ENCODE results near the gene NR1H4.

DNA sequence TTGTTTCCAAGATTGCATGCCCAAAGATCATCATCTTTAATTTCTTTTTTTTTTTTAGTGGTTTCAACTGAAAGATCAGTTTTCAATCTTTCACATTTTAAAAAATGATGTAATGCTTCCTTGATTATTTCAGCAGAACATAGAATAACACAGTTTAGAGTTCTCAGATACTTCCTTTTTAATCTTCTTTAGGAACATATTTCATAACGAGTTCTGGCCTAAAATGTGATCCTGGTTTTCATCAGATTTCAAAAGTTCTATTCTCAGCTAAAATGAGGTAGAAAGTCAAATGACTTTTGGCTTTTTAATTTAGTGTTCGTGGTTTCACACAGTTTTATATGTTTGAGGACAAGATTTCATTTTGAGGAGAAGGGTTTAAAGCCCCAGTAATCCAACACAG is 40.0 kb upstream of the NR1H4 start:
- no peak for TF ChIP-seq HNF4G (IDR thresholded peaks at IDR 0.05)
- TF ChIP-seq RAD21 (IDR thresholded peaks at IDR 0.05): no peak
- TF ChIP-seq, protein P1, sequence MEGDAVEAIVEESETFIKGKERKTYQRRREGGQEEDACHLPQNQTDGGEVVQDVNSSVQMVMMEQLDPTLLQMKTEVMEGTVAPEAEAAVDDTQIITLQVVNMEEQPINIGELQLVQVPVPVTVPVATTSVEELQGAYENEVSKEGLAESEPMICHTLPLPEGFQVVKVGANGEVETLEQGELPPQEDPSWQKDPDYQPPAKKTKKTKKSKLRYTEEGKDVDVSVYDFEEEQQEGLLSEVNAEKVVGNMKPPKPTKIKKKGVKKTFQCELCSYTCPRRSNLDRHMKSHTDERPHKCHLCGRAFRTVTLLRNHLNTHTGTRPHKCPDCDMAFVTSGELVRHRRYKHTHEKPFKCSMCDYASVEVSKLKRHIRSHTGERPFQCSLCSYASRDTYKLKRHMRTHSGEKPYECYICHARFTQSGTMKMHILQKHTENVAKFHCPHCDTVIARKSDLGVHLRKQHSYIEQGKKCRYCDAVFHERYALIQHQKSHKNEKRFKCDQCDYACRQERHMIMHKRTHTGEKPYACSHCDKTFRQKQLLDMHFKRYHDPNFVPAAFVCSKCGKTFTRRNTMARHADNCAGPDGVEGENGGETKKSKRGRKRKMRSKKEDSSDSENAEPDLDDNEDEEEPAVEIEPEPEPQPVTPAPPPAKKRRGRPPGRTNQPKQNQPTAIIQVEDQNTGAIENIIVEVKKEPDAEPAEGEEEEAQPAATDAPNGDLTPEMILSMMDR (IDR thresholded peaks at IDR 0.05; ENCODE audit: low read depth, low read length, missing input control): no peak
- TF ChIP-seq, protein P2, sequence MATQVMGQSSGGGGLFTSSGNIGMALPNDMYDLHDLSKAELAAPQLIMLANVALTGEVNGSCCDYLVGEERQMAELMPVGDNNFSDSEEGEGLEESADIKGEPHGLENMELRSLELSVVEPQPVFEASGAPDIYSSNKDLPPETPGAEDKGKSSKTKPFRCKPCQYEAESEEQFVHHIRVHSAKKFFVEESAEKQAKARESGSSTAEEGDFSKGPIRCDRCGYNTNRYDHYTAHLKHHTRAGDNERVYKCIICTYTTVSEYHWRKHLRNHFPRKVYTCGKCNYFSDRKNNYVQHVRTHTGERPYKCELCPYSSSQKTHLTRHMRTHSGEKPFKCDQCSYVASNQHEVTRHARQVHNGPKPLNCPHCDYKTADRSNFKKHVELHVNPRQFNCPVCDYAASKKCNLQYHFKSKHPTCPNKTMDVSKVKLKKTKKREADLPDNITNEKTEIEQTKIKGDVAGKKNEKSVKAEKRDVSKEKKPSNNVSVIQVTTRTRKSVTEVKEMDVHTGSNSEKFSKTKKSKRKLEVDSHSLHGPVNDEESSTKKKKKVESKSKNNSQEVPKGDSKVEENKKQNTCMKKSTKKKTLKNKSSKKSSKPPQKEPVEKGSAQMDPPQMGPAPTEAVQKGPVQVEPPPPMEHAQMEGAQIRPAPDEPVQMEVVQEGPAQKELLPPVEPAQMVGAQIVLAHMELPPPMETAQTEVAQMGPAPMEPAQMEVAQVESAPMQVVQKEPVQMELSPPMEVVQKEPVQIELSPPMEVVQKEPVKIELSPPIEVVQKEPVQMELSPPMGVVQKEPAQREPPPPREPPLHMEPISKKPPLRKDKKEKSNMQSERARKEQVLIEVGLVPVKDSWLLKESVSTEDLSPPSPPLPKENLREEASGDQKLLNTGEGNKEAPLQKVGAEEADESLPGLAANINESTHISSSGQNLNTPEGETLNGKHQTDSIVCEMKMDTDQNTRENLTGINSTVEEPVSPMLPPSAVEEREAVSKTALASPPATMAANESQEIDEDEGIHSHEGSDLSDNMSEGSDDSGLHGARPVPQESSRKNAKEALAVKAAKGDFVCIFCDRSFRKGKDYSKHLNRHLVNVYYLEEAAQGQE (IDR thresholded peaks at IDR 0.05): no peak
- no peak for TF ChIP-seq YY1 (IDR thresholded peaks at IDR 0.05)
- TF ChIP-seq EGR1 (IDR thresholded peaks at IDR 0.05; ENCODE audit: low read depth in 2 of 2): no peak
- no peak for TF ChIP-seq GABPA (IDR thresholded peaks at IDR 0.05 in 1 of 2, conservative IDR thresholded peaks at IDR 0.05 in 1 of 2)
- TF ChIP-seq NR2F2 (IDR thresholded peaks at IDR 0.05): no peak
- TF ChIP-seq SP1 (IDR thresholded peaks at IDR 0.05): no peak
- TF ChIP-seq, protein P3, sequence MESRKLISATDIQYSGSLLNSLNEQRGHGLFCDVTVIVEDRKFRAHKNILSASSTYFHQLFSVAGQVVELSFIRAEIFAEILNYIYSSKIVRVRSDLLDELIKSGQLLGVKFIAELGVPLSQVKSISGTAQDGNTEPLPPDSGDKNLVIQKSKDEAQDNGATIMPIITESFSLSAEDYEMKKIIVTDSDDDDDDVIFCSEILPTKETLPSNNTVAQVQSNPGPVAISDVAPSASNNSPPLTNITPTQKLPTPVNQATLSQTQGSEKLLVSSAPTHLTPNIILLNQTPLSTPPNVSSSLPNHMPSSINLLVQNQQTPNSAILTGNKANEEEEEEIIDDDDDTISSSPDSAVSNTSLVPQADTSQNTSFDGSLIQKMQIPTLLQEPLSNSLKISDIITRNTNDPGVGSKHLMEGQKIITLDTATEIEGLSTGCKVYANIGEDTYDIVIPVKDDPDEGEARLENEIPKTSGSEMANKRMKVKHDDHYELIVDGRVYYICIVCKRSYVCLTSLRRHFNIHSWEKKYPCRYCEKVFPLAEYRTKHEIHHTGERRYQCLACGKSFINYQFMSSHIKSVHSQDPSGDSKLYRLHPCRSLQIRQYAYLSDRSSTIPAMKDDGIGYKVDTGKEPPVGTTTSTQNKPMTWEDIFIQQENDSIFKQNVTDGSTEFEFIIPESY (IDR thresholded peaks at IDR 0.05): no peak
- no peak for TF ChIP-seq RXRA (IDR thresholded peaks at IDR 0.05)
